ENCODE results near the gene MRPL41.
A peak's percentile ranks its signal among the peaks of the same experiment; 100 is the strongest.
"Not testable (repeated sequence)": the region's sequence is repeated elsewhere in the genome, so short reads cannot be mapped to it uniquely, and the experiment has no call there.

The MRPL41 gene

GRCh38 chr9:137588311-137588710, 36.6 kb downstream of the MRPL41 start:
- no peak for DNase-seq

DNA sequence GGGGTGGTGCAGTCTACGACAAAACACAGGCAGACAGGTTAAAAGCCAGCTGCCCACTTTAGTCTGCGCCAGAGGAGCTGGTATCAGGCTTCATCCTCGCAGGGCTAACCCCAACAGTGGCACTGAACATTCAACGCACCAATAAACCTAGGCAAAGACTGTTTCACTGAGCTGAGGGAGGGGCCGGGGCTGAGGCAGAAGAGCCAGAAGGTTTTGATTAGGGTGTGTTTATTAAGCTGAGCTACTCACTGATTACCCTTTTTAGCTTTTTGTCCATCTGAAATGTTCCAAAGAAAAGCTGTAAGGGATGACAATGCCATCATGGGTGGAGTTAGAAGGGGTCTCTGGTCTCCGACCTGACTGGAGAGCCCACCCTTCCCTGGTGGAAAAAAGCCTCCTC, 37.2 kb downstream of the MRPL41 start:
- DNase-seq, result no peak

- DNase-seq, result no peak
These were observed 37.9 kb downstream of the MRPL41 start for GRCh38 chr9:137589441-137590122.

DNA sequence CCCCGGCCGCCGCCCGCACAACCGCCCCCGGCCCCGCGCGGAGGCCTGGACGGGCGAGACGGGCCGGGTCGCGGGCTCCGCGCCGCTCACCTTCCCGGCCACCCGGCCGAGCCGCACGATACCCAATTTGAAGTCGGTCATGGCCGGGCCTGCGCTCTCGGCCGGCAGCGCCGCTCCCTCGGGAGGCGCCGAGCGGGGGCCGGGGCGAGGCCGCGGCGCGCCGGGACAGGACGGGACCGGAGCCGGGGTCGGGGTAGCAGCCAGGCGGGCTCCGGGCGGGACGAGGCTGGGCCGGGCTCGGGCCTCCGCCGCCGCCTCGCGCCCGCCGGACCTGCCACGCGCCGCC, 38.4 kb downstream of the MRPL41 start:
- DNase-seq, result no peak

- DNase-seq, result peak; percentile 84
These were observed 39.0 kb downstream of the MRPL41 start, which contains the start of gene ZMYND19 for GRCh38 chr9:137590469-137591383. ZMYND19 (minus strand) TSS chr9:137590512; CDS start chr9:137590263, 249 bp downstream.

- DNase-seq, result no peak
These were observed 41.1 kb downstream of the MRPL41 start for GRCh38 chr9:137592767-137593166.

GRCh38 chr9:137593176-137593575, 41.5 kb downstream of the MRPL41 start:
- no peak for DNase-seq

- not testable (repeated sequence) for DNase-seq
These were observed 44.9 kb downstream of the MRPL41 start for GRCh38 chr9:137596577-137596976.

DNA sequence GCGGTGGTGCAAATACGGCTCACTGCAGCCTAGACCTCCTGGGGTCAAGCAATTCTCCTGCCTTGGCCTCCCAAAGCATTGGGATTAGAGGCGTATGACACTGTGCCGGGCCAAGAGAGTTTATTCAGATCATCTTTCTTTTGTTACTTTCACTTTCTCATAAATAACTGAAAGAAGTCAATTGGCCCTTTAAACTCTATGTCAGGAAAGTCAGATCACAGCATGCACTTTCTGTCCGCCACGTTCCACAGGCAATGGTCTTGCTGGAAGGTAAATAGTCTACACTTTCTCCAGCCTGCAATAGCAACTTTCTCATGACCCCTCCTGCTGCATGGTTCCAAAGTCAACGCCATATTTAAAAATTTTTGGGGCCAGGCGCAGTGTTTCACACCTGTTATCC, 47.3 kb downstream of the MRPL41 start:
- no peak for DNase-seq

All from activated effector memory CD4-positive, alpha-beta T cell treated with Interleukin-2 at 50 U/mL for 16 hours (primary cell).